HG03108 (cell line): ENCODE results near the gene RALY.

Source experiments
- ATAC-seq: cut with Tn5 transposase; IDR thresholded peaks from one replicate; pipeline ENCODE4 v1.9.1; 2021; ENCODE audit warnings: moderate library complexity; ENCODE audit not compliant: unreplicated experiment

RALY gene

GRCh38 chr20:34102342-34102741, 108.6 kb downstream of the RALY start:
- ATAC-seq: no peak

DNA sequence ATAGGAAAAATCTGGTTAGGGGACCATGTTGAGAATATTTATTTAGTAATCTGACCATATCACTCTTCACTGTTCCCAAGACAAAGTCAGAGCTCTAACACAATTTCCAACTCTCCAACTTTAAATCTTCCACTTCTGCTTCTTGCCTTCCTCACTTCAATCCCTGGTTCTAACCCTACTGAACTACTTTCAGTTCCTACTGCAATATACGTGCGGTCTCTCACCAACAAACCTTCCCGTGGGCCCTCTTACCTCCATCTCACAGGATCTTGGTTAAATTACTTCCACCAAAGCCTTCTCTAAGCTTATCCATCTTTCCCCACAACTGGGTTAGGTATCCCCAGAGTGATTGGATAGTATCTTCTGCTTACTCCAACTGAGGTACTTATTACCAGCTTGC, 110.3 kb downstream of the RALY start:
- ATAC-seq: no peak

DNA sequence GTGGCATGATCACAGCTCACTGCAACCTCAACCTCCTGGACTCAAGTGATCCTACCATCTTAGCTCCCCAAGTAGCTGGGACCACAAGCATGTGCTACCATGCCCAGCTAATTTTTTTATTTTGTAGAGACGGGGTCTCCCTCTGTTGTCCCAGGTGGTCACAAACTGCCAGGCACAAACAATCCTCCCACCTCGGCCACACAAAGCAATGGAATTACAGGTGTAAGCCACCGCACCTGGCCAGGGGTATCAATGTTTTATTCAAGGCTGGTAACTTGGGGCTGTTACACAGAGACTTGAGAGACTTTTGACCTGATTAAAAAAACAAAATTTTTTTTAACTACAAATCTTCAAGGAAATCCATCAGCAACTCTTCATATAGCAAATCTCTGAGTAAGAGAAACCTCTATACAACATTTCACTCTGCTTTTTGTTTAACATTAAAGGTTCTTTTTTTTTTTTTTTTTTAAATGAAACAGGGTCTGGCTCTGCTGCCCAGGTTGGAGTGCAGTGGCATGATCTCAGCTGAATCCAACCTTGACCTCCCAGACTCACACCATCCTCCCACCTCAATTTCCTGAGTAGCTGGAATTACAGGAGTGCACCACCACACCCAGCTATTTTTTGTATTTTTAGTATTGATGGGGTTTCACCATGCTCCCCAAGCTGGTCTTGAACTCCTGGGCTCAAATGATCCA, 112.4 kb downstream of the RALY start:
- ATAC-seq: no peak

- ATAC-seq: no peak
Observed at GRCh38 chr20:34108616-34109174, 115.0 kb downstream of the RALY start.

GRCh38 chr20:34109442-34109841, 115.7 kb downstream of the RALY start:
- ATAC-seq: no peak

DNA sequence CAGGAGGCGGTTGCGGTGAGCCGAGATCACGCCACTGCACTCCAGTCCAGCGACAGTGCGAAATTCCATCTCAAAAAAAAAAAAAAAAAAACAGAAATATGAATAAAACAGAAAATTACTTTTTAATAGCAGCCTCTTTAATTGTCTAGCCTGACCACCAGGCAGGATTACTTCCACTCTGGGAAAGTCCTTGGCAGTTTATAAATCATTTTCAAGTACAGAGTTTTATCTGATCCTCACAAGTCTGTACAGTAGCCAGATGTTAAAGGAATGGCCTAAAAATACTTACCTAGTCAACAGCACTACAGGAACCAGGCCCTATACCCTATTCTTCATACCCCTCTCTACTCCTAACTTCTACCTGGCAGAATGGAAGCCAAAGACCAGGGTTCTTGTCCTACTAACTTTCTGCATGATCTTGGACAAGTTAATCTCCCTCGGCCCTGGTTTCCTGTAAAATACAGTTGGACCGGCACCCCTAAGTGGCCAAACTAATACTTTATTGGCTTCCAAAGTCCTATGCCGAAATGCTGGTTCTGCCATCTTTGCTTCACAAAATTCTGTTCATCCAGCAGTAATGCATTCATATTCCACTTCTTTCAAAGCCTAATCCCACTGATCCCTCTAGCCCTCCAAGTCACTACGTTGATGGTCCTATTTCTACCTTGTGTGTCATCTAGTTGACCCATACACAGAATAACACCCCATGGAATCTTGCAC, 116.5 kb downstream of the RALY start:
- no peak for ATAC-seq

DNA sequence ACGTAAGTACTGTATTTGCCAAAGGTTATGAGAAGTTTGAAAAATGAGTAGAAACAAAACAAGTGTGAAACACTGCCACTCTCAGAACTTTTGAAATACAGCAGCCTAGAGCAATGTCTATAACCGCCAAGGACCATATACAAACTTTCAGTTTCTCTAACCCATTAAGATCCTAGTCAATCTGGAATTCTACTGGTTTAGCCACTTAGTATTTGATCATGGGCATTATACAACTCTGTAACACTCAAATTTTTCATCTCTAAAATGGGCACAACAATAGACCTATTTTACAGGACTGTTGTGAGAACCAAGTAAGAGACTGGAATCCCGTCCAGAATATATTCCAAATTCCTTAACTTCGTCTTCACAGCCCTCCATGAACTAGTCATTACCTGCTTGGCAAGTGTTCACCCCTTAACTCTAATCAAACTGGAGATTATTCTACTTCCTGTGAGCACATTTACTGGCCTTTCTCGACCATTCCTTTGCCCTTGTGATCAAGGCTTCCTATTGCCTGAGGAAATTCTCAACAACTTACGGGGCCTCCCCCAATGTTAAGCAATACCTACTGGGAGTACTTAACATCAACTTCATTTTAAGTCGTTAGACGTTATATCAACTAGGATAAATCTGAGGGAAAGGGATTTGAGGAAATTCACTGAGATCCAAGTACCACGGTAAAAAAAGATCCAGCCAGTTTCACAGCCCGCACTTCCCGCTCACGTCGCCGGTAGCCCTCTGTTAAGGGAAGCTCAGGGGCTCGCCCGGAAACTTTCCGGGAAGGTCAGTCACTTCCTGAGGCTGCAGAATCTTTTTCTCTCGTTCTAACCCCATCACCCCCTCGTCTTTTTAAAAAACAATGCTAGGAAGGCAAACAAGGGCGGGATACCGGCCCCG, 117.3 kb downstream of the RALY start:
- no peak for ATAC-seq

DNA sequence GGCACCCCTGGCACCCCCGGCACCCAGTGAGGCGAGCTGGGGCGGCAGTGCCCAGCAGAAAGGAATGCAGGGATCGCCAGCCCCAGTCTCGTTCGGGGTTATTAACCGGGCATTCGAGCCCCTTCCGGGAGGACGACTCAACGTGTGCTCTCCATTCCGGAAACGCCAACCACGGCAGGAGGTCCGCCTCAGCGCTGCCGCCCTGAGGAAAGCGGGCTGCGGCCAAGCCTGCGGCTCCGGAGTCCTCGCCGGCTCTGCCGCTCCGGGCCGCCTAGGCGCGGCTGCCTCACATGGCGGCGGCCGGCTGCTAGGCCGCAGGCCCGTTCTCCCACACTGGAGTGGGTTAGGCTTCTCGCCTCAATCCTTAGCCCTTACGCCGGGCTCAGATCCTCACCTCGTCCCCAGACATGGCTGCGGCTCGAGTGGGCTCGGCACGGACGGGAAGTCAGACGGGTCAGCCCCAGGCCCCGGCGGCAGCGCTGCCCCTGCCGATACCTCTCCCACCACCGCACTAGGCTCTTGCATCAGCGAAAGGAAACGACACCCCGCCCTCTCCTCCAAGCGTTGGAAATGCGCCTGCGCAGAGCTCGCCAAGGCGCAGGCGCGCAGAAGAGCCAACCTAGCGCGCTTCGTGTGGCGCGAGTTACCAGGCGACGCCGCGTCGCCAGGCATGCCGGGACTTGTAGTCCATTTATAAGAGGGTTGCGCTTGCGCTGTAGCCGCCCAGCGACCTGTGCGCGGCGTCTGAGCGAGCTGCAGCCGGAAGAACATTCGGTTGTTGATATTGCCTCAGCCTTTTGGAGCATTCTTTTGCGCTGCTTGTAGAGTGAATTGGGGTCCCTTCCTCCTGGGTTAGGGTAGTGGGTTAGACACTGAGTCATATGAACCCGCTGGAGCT, 118.2 kb downstream of the RALY start, which contains the start of gene EIF2S2:
Gene EIF2S2 (minus strand): TSS at position 542 of the 898 bp plus-strand sequence. CDS start 133 bp downstream, at position 409.
- ATAC-seq: peak; percentile 86

GRCh38 chr20:34112600-34113101, 118.9 kb downstream of the RALY start:
- ATAC-seq: no peak

DNA sequence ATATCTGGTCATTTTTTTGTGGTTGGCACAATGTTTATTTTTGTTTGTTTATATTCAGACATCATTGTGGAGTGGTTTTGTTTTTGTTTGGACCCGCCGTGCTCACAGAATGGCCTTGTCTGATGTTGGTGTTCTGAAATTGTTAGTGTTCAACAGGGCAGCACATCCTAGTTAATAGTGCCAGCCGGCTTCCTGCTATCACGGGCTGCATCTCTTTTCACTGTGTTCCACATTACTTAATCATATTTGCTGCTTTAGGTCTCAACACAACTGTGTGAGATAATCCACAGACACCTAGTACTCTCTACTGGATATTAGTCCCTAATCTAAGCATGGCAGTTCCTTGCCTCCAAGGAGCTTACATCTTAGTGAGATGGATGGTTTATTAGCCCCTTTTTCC, 121.1 kb downstream of the RALY start:
- ATAC-seq: no peak

GRCh38 chr20:34115232-34115631, 121.5 kb downstream of the RALY start:
- ATAC-seq: no peak

DNA sequence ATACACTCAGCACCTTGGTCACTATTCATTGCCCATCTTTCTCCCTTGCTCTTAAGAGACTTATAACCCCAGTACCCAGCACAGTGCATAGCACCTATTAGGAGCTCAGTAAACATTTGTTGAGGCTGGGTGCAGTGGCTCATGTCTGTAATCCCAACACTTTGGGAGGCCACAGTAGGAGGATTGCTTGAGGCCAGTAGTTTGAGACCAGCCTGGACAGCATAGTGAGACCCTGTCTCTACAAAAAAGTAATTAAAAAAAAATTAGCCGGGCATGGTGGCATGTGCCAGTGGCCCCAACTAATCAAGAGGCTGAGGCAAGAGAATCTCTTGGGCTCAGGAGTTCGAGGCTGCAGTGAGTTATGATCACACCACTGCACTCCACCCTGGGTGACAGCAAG, 126.5 kb downstream of the RALY start:
- ATAC-seq: no peak

DNA sequence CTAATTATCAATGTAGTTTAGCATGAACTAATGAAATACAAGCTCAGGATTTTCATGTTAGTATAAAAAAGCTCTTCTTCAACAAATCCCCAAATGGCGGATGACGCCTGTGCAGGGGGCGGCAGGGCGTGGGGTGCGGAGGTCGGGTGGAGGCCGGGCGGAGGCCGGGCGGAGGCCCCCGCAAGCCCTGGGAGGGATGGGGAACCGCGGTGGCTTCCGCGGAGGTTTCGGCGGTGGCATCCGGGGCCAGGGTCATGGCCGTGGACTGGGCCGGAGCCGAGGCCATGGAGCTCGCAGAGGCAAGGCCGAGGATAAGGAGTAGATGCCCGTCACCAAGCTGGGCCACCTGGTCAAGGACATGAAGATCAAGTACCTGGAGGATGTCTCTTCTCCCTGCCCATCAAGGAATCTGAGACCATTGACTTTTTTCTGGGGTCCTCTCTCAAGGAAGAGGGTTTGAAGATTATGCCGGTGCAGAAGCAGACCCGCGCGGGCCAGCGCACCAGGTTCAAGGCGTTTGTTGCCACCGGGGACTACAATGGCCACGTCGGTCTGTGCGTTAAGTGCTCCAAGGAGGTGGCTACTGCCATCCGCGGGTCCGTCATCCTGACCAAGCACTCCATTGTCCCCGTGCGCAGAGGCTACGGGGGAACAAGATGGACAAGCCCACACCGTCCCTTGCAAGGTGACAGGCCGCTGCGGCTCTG, 128.7 kb downstream of the RALY start:
- no peak for ATAC-seq

- ATAC-seq: no peak
Observed at GRCh38 chr20:34123309-34123708, 129.6 kb downstream of the RALY start.

- ATAC-seq: peak; percentile 47
Observed at GRCh38 chr20:34124469-34125249, 130.9 kb downstream of the RALY start.

DNA sequence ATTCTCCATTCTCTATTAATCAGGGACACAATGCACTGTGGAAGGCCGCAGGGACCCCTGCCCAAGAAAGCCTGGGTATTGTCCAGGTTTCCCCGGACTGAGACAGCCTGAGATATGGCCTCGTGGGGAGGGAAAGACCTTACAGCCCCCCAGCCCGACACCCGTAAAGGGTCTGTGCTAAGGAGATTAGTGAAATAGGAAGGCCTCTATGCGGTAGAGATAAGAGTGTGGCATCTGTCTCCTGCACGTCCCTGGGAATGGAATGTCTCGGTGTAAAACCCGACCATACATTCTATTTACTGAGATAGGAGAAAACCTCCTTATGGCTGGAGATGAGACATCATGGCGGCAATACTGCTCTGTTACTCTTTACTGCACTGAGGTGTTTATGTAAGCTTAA, 134.1 kb downstream of the RALY start:
- ATAC-seq: no peak

DNA sequence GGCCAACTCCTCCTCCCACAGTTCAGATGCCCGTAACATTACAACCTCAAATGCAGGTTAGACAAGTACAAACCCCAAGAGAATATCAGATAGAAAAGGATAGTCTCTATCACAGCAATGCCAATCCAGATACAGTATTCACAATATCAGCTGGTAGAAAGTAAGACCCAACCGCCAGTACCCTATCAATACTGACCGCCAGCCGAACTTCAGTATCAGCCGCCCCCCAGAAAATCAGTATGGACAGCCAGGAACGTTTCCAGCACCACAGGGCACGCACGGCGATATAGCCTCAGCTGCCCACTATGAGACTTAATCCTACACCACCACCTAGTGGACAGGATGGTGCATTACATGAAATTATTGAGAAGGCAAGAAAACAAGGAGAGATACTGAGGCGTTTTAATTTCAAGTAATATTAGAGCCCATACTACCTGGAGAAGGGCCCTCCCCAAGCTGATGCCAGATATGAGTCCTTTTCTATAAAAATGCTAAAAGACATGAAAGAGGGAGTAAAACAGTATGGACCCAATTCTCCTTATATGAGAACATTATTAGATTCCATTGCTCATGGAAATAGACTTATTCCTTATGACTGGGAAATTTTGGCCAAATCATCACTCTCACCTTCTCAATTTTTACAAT, 135.9 kb downstream of the RALY start:
- ATAC-seq: no peak

- ATAC-seq: no peak
Observed at GRCh38 chr20:34131491-34131890, 137.8 kb downstream of the RALY start.
